Lower leg skin (tissue), 3 donors: ENCODE measurements around the gene CD151.

Experiments
- POLR2A ChIP-seq, 2 donors: fragments of 450-650 bp; IDR thresholded peaks; one replicate each; pipeline ENCODE4 v1.6.1; 2016 to 2017; ENCODE audit warnings: antibody characterized with exemption in 2 of 2, mild to moderate bottlenecking in 1 of 2, moderate library complexity in 1 of 2
- TF ChIP-seq, protein P1 (sequence below), 3 donors: fragments of 450-650 bp; IDR thresholded peaks; one replicate each; pipeline ENCODE4 v1.5.1; 2016; ENCODE audit warnings: antibody characterized with exemption in 3 of 3, mild to moderate bottlenecking in 3 of 3, moderate library complexity in 2 of 3

DNA sequence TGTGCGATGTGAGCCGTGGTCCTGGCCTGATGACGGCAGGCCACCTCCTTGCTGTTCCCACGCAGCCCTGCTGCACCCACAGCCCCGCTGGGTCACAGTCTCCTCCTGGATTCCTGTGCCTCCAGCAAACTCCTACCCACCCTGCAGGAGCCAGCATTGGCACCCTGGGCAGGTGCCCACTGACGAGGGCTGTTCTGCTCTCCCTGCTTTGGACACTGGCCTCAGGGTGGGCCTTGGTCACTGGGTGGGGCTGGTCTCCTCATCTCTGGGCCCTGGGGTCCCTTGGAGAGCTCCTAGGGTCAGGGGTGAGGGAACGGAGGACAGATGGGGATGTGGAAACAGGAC lies 22.6 kb downstream of the CD151 start:
- TF ChIP-seq, protein P1, sequence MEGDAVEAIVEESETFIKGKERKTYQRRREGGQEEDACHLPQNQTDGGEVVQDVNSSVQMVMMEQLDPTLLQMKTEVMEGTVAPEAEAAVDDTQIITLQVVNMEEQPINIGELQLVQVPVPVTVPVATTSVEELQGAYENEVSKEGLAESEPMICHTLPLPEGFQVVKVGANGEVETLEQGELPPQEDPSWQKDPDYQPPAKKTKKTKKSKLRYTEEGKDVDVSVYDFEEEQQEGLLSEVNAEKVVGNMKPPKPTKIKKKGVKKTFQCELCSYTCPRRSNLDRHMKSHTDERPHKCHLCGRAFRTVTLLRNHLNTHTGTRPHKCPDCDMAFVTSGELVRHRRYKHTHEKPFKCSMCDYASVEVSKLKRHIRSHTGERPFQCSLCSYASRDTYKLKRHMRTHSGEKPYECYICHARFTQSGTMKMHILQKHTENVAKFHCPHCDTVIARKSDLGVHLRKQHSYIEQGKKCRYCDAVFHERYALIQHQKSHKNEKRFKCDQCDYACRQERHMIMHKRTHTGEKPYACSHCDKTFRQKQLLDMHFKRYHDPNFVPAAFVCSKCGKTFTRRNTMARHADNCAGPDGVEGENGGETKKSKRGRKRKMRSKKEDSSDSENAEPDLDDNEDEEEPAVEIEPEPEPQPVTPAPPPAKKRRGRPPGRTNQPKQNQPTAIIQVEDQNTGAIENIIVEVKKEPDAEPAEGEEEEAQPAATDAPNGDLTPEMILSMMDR (IDR thresholded peaks at IDR 0.05): no peak
- TF ChIP-seq POLR2A (IDR thresholded peaks at IDR 0.05): no peak
